K562 (cell line): ENCODE measurements around the gene SLCO2B1. TPM values are rescaled to one million over a fixed set of nuclear protein-coding genes. Genes with fewer than 3 reads are reported as not detected.
A peak's percentile ranks its signal among the peaks of the same experiment; 100 is the strongest.

ENCODE experiments used
- BMI1 ChIP-seq: fragments of 150-350 bp; IDR thresholded peaks from 2 replicates; pipeline ENCODE4 v1.6.1; 2014; ENCODE audit warnings: low read length
- CTCFL ChIP-seq: IDR thresholded peaks from 2 replicates; pipeline ENCODE4 v1.6.1; 2011; ENCODE audit warnings: borderline replicate concordance, low read depth, mild to moderate bottlenecking, moderate library complexity, low read length; ENCODE audit not compliant: insufficient read depth, poor library complexity, severe bottlenecking
- FOXP1 ChIP-seq: sonication (generic); formaldehyde crosslinking; IDR thresholded peaks from 2 replicates; pipeline ENCODE4 v1.8.0; 2022; ENCODE audit warnings: mild to moderate bottlenecking, missing genetic modification reagents
- HDAC3 ChIP-seq: fragments of 450-650 bp; IDR thresholded peaks from 2 replicates; pipeline ENCODE4 v1.6.1; 2018; ENCODE audit warnings: borderline replicate concordance, mild to moderate bottlenecking, moderate library complexity; ENCODE audit not compliant: partially characterized antibody
- NCOA1 ChIP-seq: fragments of 450-650 bp; IDR thresholded peaks from 2 replicates; pipeline ENCODE4 v1.6.1; 2016; ENCODE audit warnings: low read depth
- NR2F6 ChIP-seq: fragments of 450-650 bp; formaldehyde crosslinking; IDR thresholded peaks from 2 replicates; pipeline ENCODE4 v1.4.0; 2020; ENCODE audit warnings: mild to moderate bottlenecking
- RFX7 ChIP-seq: fragments of 250-450 bp; sonication (Bioruptor Pico); IDR thresholded peaks from 2 replicates; pipeline ENCODE4 v1.5.1; 2021; ENCODE audit warnings: mild to moderate bottlenecking
- SREBF1 ChIP-seq: fragments of 150-350 bp; IDR thresholded peaks from 2 replicates; pipeline ENCODE4 v1.6.1; 2014; ENCODE audit warnings: antibody characterized with exemption, low read depth, low read length, borderline replicate concordance
- SRSF3 ChIP-seq: fragments of 200-400 bp; formaldehyde crosslinking; IDR thresholded peaks from 2 replicates; pipeline ENCODE4 v1.6.1; 2016; ENCODE audit warnings: mild to moderate bottlenecking, low read length, moderate library complexity; ENCODE audit not compliant: insufficient read depth
- TRIM24 ChIP-seq, 2 experiments: fragments of 450-650 bp; IDR thresholded peaks; 2 replicates each; pipeline ENCODE4 v1.6.1; 2016
- UBTF ChIP-seq, 2 experiments: IDR thresholded peaks; 2 replicates each; pipeline ENCODE4 v1.6.1; 2012; ENCODE audit warnings: improper control_type of control experiment in 2 of 2, low read depth in 2 of 2, low read length in 2 of 2, borderline replicate concordance in 1 of 2
- ZBTB33 ChIP-seq: sonication (generic); formaldehyde crosslinking; IDR thresholded peaks from 2 replicates; pipeline ENCODE4 v1.8.1; 2023; ENCODE audit warnings: mild to moderate bottlenecking, missing genetic modification reagents
- ZFX ChIP-seq: sonication (generic); formaldehyde crosslinking; IDR thresholded peaks from 2 replicates; pipeline ENCODE4 v1.8.0; 2022; ENCODE audit warnings: mild to moderate bottlenecking, missing genetic modification reagents, moderate library complexity
- ZNF717 ChIP-seq: fragments of 250-450 bp; sonication (Bioruptor Pico); IDR thresholded peaks from 2 replicates; pipeline ENCODE4 v1.5.0; 2021
- polyA plus RNA-seq, 8 experiments: library from polyadenylated mRNA; depleted of rRNA in 4 of 8; stranded (reverse) in 5 of 8; unstranded in 3 of 8; fragments of >200 nt; fragmentation: Nextera tagmentation in 2 of 8; fragmentation: Illumina TruSeq in 1 of 8; extraction: Ambion mirVana in 2 of 8; extraction: Trizol in 1 of 8; gene quantifications; 2 replicates each; pipeline versions ENCODE4 v1.2.1 to v1.2.3, GENCODE V29; 2011 to 2014; ENCODE audit warnings: inconsistent platforms in 1 of 8, missing spikeins in 1 of 8
- total RNA-seq, 7 experiments: library from RNA; depleted of rRNA in 6 of 7; stranded (reverse); fragments of >200 nt in 6 of 7; fragmentation: Illumina TruSeq in 2 of 7; extraction: Trizol in 2 of 7; gene quantifications; 2 replicates each; pipeline versions ENCODE4 v1.2.1 to v1.2.3, GENCODE V29; 2011 to 2021; ENCODE audit warnings: low replicate concordance in 1 of 7
- TF ChIP-seq, protein P1 (sequence below): sonication (generic); formaldehyde crosslinking; IDR thresholded peaks from 2 replicates; pipeline ENCODE4 v1.8.0; 2022; ENCODE audit warnings: mild to moderate bottlenecking, missing genetic modification reagents
- TF ChIP-seq, protein P2 (sequence below): fragments of 200-800 bp; sonication (Bioruptor generic); IDR thresholded peaks from 2 replicates; pipeline ENCODE4 v1.6.1; 2017; ENCODE audit warnings: missing genetic modification characterization, missing compliant biosample characterization

SLCO2B1 gene
- total and polyA plus RNA-seq, 9 of the 15 experiments (the other 6 are each of a cell fraction or from before 2014, with no cell fraction given), result 0.70 to 14.7 (median 7.6) TPM

DNA sequence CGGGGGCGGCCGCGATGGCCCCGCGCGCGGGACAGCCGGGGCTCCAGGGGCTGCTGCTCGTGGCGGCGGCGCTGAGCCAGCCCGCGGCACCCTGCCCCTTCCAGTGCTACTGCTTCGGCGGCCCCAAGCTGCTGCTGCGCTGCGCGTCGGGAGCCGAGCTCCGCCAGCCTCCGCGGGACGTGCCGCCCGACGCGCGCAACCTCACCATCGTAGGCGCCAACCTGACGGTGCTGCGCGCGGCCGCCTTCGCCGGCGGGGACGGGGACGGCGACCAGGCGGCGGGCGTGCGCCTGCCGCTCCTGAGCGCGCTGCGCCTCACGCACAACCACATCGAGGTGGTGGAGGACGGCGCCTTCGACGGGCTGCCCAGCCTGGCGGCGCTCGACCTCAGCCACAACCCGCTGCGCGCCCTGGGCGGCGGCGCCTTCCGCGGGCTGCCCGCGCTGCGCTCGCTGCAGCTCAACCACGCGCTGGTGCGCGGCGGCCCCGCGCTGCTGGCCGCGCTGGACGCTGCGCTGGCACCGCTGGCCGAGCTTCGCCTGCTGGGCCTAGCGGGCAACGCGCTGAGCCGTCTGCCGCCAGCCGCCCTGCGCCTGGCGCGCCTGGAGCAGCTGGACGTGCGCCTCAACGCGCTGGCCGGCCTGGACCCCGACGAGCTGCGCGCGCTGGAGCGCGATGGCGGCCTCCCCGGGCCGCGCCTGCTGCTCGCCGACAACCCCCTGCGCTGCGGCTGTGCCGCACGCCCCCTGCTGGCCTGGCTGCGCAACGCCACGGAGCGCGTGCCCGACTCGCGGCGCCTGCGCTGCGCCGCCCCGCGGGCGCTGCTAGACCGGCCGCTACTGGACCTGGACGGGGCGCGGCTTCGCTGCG lies 90.4 kb downstream of the SLCO2B1 start (continued):
- TF ChIP-seq CTCFL (peak; percentile 96), NCOA1 (no peak), SREBF1 (no peak), UBTF (IDR thresholded peaks at IDR 0.05; ENCODE audit: borderline replicate concordance in 1 of 2, low read depth in 2 of 2, low read length in 2 of 2) (peak; percentile 78 to 93; a peak in 3 of 4 replicates), FOXP1 (CRISPR knock-in tag) (peak; percentile 94), HDAC3 (no peak), NR2F6 (CRISPR knock-in tag) (peak; percentile 69; the same call in 1 of the 2 replicates), ZBTB33 (CRISPR knock-in tag) (peak; percentile 93), RFX7 (no peak), ZFX (CRISPR knock-in tag) (peak; percentile 53; the same call in 1 of the 2 replicates), TRIM24 (IDR thresholded peaks at IDR 0.05) (no peak), ZNF717 (CRISPR knock-in tag) (no peak), BMI1 (no peak), SRSF3 (no peak)
- TF ChIP-seq, protein P1, sequence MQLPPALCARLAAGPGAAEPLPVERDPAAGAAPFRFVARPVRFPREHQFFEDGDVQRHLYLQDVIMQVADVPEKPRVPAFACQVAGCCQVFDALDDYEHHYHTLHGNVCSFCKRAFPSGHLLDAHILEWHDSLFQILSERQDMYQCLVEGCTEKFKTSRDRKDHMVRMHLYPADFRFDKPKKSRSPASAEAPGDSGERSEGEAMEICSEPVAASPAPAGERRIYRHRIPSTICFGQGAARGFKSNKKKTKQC, result peak; percentile 77; the same call in 1 of the 2 replicates
- TF ChIP-seq, protein P2, sequence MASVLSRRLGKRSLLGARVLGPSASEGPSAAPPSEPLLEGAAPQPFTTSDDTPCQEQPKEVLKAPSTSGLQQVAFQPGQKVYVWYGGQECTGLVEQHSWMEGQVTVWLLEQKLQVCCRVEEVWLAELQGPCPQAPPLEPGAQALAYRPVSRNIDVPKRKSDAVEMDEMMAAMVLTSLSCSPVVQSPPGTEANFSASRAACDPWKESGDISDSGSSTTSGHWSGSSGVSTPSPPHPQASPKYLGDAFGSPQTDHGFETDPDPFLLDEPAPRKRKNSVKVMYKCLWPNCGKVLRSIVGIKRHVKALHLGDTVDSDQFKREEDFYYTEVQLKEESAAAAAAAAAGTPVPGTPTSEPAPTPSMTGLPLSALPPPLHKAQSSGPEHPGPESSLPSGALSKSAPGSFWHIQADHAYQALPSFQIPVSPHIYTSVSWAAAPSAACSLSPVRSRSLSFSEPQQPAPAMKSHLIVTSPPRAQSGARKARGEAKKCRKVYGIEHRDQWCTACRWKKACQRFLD (CRISPR knock-in tag), result peak; percentile 87
